Spleen (tissue), 11 donors: ENCODE results near the gene KCNJ14. TPM values are rescaled to one million over a fixed set of nuclear protein-coding genes. Genes with fewer than 3 reads are reported as not detected.

Experiments
- DNase-seq: peaks from one replicate; pipeline ENCODE4 v3.0.0-alpha.2; 2020
- H3K27ac ChIP-seq, 8 donors: fragments of 200-600 bp; sonication (generic) in 7 of 8; 1 replicate in 4 of 8; 2 replicates in 4 of 8; pipeline versions ENCODE4 v1.5.0 to v1.8.0; 2016 to 2021; ENCODE audit warnings: inconsistent platforms in 4 of 8, mild to moderate bottlenecking in 4 of 8, moderate library complexity in 1 of 8
- H3K27me3 ChIP-seq, 7 donors: fragments of 200-600 bp; sonication (generic) in 6 of 7; replicated peaks in 1 of 7; 1 replicate in 4 of 7; 2 replicates in 3 of 7; pipeline versions ENCODE4 v1.5.0 to v1.8.0; 2016 to 2021; ENCODE audit warnings: inconsistent platforms in 3 of 7, mild to moderate bottlenecking in 1 of 7
- H3K36me3 ChIP-seq, 6 donors: fragments of 200-600 bp; sonication (generic) in 5 of 6; 1 replicate in 4 of 6; 2 replicates in 2 of 6; pipeline versions ENCODE4 v1.5.0 to v1.8.0; 2016 to 2021; ENCODE audit warnings: inconsistent platforms in 2 of 6
- H3K4me1 ChIP-seq, 6 donors: fragments of 200-600 bp; sonication (generic) in 5 of 6; 1 replicate in 3 of 6; 2 replicates in 3 of 6; pipeline versions ENCODE4 v1.5.0 to v1.8.0; 2016 to 2021; ENCODE audit warnings: inconsistent platforms in 3 of 6
- H3K4me3 ChIP-seq, 8 donors: fragments of 200-600 bp; sonication (generic) in 7 of 8; 1 replicate in 4 of 8; 2 replicates in 4 of 8; pipeline versions ENCODE4 v1.5.0 to v1.8.0; 2016 to 2021; ENCODE audit warnings: inconsistent platforms in 4 of 8, mild to moderate bottlenecking in 4 of 8, moderate library complexity in 2 of 8
- H3K9me3 ChIP-seq, 8 donors: fragments of 200-600 bp; sonication (generic) in 7 of 8; 1 replicate in 4 of 8; 2 replicates in 4 of 8; pipeline versions ENCODE4 v1.5.0 to v1.8.0; 2016 to 2021; ENCODE audit warnings: inconsistent platforms in 4 of 8
- POLR2A ChIP-seq, 3 donors: fragments of 450-650 bp; IDR thresholded peaks; one replicate each; pipeline ENCODE4 v1.5.1; 2017; ENCODE audit warnings: antibody characterized with exemption in 3 of 3, mild to moderate bottlenecking in 1 of 3
- POLR2AphosphoS5 ChIP-seq, 3 donors: sonication (generic); formaldehyde crosslinking; IDR thresholded peaks; one replicate each; pipeline ENCODE4 v1.5.1; 2017; ENCODE audit warnings: antibody characterized with exemption in 3 of 3
- WGBS, 5 donors: extraction: QIAGEN DNeasy Blood & Tissue Kit in 3 of 5; methylation state at CpG; one replicate each; pipeline versions ENCODE4 v1.1.5 to v1.1.7; 2013 to 2018; 5-methylcytosine and 5-hydroxymethylcytosine counted together
- intact Hi-C: fragments of 100-400 bp; cut with DNase I; formaldehyde crosslinking; loops from one replicate; pipeline ENCODE4 v1.15.0; 2023; ENCODE audit warnings: low total_unique reads
- polyA plus RNA-seq, 3 donors: library from polyadenylated mRNA; stranded (reverse); fragments of 200-250 nt; gene quantifications; one replicate each; pipeline ENCODE4 v1.2.1, GENCODE V29; 2013
- total RNA-seq, 7 donors: library from RNA; depleted of rRNA in 3 of 7; stranded (reverse); fragments of >200 nt in 3 of 7; fragmentation: NEBNext Ultra II Directional in 4 of 7; extraction: Animal tissue kit (Norgen Biotek cat#: 25700) in 4 of 7; gene quantifications; one replicate each; pipeline versions ENCODE4 v1.1.0 to v1.2.1, GENCODE V29; 2016 to 2021
- TF ChIP-seq, protein P1 (sequence below), 11 experiments: fragments of 200-600 bp in 7 of 11; fragments of 450-650 bp in 4 of 11; sonication (generic) in 4 of 11; IDR thresholded peaks in 8 of 11; conservative IDR thresholded peaks in 3 of 11; 1 replicate in 7 of 11; 2 replicates in 4 of 11; pipeline versions ENCODE4 v1.4.0 to v1.8.0; 2016 to 2021; ENCODE audit warnings: antibody characterized with exemption in 11 of 11, inconsistent platforms in 4 of 11, mild to moderate bottlenecking in 1 of 11
- donor health status: healthy with polysubstance abuse.
- donor health status: DM: no; HTN: no; CAD: no; lungs with moderate emphysema.
- donor health status: DM: no; HTN: no; CAD: no.
- donor health status: Bipolar disorder and iron deficiency.
- donor health status: healthy.
- donor health status: DM: no; HTN: no; CAD: no.
- donor health status: DM: yes; HTN: yes; CAD: no.

Gene KCNJ14
- total and polyA plus RNA-seq, 10 donors: 0.26 to 1.4 (median 0.74) TPM

DNA sequence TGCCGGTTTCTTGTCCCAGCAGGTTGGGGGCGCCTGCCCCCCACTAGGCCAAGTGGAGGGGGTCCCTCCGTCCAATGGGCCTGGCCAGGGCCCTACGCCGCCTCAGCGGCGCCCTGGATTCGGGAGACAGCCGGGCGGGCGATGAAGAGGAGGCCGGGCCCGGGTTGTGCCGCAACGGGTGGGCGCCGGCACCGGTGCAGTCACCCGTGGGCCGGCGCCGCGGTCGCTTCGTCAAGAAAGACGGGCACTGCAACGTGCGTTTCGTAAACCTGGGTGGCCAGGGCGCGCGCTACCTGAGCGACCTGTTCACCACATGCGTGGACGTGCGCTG is 6.2 kb downstream of the KCNJ14 start:
- intact Hi-C loops: no loop called here

DNA sequence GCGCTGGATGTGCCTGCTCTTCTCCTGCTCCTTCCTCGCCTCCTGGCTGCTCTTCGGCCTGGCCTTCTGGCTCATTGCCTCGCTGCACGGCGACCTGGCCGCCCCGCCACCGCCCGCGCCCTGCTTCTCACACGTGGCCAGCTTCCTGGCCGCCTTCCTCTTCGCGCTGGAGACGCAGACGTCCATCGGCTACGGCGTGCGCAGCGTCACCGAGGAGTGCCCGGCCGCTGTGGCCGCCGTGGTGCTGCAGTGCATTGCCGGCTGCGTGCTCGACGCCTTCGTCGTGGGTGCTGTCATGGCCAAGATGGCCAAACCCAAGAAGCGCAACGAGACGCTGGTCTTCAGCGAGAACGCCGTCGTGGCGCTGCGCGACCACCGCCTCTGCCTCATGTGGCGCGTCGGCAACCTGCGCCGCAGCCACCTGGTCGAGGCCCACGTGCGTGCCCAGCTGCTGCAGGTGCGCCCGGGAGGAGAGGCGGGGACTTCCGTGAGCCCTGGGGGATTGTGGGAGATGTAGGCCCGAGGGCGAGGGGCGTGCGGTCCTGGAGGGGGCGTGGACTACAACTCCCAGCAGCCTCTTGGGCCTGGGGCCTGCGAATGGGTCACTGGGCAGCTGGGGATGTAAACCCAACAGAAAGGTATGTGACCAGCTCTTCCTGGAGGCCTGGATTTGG is 6.7 kb downstream of the KCNJ14 start:
- intact Hi-C loops: no loop called here
- WGBS, 5 donors: 75 to 92% (median 87%) methylated on average over 57 to 62 of the region's 62 CpGs
- Histone ChIP-seq H3K4me1 (no peaks in the 10 kb centered on the region), H3K27me3 (no peaks in the 10 kb centered on the region), H3K9me3 (no peaks in the 10 kb centered on the region), H3K36me3 (peaks cover 0 to 26% (median 5%) of the 10 kb centered on the region in 6 donors), H3K4me3 (no peak overlapping the region), H3K27ac (no peak overlapping the region)
- DNase-seq: no peak
- TF ChIP-seq POLR2AphosphoS5 (IDR thresholded peaks at IDR 0.05): peak in 2 of 3 donors; percentile 22 to 55
- no peak for TF ChIP-seq POLR2A (IDR thresholded peaks at IDR 0.05)
- TF ChIP-seq, protein P1, sequence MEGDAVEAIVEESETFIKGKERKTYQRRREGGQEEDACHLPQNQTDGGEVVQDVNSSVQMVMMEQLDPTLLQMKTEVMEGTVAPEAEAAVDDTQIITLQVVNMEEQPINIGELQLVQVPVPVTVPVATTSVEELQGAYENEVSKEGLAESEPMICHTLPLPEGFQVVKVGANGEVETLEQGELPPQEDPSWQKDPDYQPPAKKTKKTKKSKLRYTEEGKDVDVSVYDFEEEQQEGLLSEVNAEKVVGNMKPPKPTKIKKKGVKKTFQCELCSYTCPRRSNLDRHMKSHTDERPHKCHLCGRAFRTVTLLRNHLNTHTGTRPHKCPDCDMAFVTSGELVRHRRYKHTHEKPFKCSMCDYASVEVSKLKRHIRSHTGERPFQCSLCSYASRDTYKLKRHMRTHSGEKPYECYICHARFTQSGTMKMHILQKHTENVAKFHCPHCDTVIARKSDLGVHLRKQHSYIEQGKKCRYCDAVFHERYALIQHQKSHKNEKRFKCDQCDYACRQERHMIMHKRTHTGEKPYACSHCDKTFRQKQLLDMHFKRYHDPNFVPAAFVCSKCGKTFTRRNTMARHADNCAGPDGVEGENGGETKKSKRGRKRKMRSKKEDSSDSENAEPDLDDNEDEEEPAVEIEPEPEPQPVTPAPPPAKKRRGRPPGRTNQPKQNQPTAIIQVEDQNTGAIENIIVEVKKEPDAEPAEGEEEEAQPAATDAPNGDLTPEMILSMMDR (IDR thresholded peaks at IDR 0.05 in 8 of 11, conservative IDR thresholded peaks at IDR 0.05 in 3 of 11): no peak

More for the DNA sequence above, 6.2 kb downstream of the KCNJ14 start:
- DNase-seq: no peak
- no peak overlapping the region for H3K27ac ChIP-seq
- H3K36me3 ChIP-seq: peaks cover 0 to 31% (median 7%) of the 10 kb centered on the region in 6 donors
- WGBS, 5 donors: 92 to 96% (median 95%) methylated on average over 36 of the region's 36 CpGs
- no peaks in the 10 kb centered on the region for H3K4me1 ChIP-seq
- no peak for TF ChIP-seq POLR2AphosphoS5 (IDR thresholded peaks at IDR 0.05)
- no peak for TF ChIP-seq POLR2A (IDR thresholded peaks at IDR 0.05)
- TF ChIP-seq, protein P1 (IDR thresholded peaks at IDR 0.05 in 8 of 11, conservative IDR thresholded peaks at IDR 0.05 in 3 of 11): no peak
- H3K27me3 ChIP-seq: no peaks in the 10 kb centered on the region
- H3K4me3 ChIP-seq: no peak overlapping the region
- no peaks in the 10 kb centered on the region for H3K9me3 ChIP-seq

DNA sequence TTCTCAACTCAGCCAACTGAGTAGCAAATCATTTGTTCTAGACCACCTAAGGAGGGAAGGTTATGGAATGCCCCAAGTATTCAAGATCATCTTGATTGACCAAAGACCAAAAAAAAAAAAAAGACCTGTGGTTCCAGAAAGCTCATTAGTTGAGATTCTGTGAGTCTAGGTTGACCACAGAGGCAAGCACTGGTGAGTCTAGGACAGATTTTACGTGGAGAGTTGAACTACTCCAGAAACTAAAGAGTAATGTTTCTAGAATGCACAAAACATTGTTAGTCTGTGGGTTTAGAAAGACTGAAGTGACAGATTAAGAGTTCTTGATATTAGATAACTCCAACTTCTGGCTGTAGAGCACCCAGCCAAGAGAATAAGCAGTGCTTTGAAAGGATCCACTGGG is 9.8 kb downstream of the KCNJ14 start:
- 70 to 92% (median 86%) methylated on average over 1 of the region's 1 CpG for WGBS, 5 donors
- TF ChIP-seq POLR2A (IDR thresholded peaks at IDR 0.05): no peak
- TF ChIP-seq, protein P1 (IDR thresholded peaks at IDR 0.05 in 8 of 11, conservative IDR thresholded peaks at IDR 0.05 in 3 of 11): no peak
- TF ChIP-seq POLR2AphosphoS5 (IDR thresholded peaks at IDR 0.05): no peak
- intact Hi-C loops: no loop called here

DNA sequence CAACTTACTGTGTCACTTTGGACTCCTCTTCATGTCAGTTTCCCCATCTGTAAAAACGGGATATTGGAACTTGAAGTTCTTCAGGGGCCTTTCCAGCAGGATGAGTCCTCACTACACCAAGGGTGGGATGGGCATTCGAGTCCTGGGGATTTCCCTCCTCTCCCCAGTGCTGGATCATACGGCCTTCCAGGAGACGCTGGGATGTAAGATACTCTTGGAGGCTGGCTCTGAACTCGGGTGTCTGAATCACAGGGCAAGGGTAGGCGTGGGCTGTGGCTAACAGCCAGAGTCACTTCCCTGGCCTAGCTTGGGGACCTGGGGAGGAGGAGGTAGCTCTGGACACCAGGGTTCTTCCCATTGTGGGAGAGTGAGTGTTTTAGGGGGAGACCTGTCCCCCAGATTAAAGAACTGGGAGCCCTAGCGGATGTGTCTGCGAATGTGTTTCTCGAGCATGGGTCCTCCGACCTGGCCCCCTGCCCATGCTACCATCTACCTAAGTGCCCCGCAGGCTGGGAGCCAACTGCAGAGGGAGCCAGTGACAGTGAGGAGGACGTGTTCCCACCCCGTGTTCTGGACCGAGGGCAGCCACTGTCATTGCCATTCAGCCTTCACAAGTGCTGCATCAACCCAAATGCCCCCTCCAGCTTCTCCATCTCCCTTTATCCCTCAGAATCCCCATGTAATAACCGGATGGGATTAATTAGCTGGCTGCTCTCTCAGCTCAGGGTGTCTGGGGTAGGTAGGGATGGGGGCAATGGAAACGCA is 11.4 kb downstream of the KCNJ14 start:
- 77 to 89% (median 83%) methylated on average over 15 to 16 of the region's 16 CpGs for WGBS, 5 donors
- Histone ChIP-seq H3K36me3 (peaks cover 0 to 27% (median 18%) of the 10 kb centered on the region in 6 donors), H3K4me1 (peaks cover 10 to 32% (median 29%) of the 10 kb centered on the region in 6 donors), H3K27ac (no peak overlapping the region), H3K9me3 (no peaks in the 10 kb centered on the region), H3K4me3 (no peak overlapping the region), H3K27me3 (no peaks in the 10 kb centered on the region)
- TF ChIP-seq, protein P1 (IDR thresholded peaks at IDR 0.05 in 8 of 11, conservative IDR thresholded peaks at IDR 0.05 in 3 of 11): no peak
- TF ChIP-seq POLR2AphosphoS5 (IDR thresholded peaks at IDR 0.05) (no peak), POLR2A (IDR thresholded peaks at IDR 0.05) (no peak)
- no peak for DNase-seq
- intact Hi-C loops: no loop called here

More for the DNA sequence above, 9.8 kb downstream of the KCNJ14 start:
- Histone ChIP-seq H3K36me3 (peaks cover 0 to 14% (median 4%) of the 10 kb centered on the region in 6 donors), H3K27me3 (no peaks in the 10 kb centered on the region), H3K9me3 (no peaks in the 10 kb centered on the region), H3K4me1 (peaks cover 3 to 21% (median 15%) of the 10 kb centered on the region in 6 donors), H3K27ac (no peak overlapping the region), H3K4me3 (no peak overlapping the region)
- no peak for DNase-seq
